Nucleus accumbens (tissue), 56 donors: Measurements from ENCODE around the gene TSPAN18.

ENCODE experiments used
- DNase-seq, 56 donors: peaks; one replicate each; lab custom pipeline; 2025; lab: John Stamatoyannopoulos, UW

Gene TSPAN18

GRCh38 chr11:44877571-44878497 is 151.1 kb downstream of the TSPAN18 start:
- DNase-seq, result no peak

DNA sequence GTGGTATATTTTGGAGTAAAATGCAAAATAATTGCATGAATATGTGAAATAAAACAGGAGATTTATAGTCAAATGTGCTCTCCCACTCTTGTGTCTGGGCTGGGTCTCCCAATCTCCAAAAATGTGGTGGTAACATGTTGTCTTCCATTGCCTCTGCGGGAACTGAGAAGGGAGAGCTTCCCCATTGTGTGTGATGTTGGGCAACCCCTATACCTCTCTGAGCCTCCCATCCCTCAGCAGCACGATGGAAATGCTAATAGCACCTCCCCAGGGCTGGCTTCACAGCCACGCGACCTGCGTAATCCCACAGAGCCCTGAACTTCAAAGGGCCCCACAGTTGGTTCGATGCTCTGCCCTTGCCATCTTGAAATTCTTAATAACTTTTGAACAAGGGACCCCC is 151.9 kb downstream of the TSPAN18 start:
- DNase-seq, result no peak

DNA sequence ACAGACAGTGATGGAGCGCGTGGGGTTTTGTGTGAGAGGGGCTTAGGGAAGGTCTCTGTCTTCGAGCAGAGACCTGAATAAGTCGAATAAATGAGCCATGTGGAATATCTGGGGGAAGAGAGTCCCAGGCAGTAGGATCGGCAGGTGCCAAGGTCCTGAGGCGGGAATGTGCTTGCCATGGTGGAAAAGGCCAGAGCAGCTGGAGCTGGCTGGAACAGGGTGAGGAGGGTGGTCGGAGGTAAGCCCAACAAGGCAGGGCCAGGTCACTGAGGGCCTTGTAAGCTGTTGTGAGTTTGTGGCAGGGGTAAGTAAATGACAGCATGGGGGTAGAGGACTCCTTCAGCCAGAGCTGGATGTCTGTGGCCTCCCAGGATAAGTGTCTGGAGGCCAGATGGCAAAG is 152.7 kb downstream of the TSPAN18 start:
- DNase-seq, result no peak

DNA sequence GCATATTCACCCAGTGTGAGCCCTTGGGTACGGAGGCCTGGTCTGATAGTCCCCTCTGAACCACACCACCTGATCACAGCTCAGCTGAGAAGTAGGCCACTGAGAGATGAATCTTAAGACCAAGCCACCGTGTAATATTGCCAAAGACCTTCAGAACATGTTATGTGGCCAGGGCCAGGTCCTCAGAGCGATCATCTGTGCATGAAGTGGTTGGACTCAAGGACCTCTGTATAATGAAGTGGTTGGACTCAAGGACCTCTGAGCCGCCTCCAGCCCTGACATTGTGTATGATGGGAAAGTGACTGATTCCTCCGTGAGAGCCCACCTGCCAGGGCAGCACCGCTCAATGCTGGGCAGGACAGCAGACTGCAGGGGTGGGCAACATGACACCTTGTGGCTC is 153.7 kb downstream of the TSPAN18 start:
- no peak for DNase-seq

- no peak for DNase-seq
These were observed 154.2 kb downstream of the TSPAN18 start for GRCh38 chr11:44880953-44881352.

DNA sequence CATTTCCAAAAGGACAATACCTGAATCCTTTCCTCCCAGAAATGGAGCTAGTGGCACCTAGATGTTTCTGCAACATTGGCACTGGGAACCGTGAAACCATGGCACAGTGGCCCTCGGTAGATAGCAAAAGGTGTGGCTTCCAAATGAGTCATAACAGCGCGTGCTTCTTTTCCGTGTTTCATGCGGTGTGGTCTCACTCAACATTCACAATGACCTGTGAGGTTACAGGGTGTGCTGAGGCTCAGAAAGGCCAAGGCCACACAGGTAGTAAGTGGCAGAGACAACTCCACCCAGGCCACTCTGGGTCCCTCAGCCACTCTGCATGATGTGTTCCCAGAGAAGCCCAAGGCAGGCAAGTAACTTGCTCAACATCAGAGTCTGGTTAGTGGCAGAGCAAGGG is 156.5 kb downstream of the TSPAN18 start:
- DNase-seq, result no peak

DNA sequence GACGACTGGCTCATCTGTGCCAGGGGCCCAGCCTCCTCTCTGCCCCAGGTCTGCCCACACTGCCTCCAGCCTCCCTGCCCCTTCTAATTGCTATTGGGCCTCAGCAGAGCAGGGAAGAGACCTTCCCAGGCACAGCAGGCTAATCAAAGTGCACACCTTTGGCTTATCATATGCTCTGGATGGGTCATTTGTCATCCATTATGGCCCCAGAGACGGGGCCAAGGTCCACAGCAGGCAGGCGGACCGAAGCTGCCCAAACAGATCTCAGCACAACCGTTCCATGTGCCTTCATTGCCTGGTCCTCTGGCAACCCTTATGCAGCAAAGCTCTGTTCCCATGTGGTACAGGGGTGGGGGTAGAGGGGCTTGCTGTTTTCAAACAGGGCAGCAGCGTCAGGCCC is 157.3 kb downstream of the TSPAN18 start:
- no peak for DNase-seq

DNA sequence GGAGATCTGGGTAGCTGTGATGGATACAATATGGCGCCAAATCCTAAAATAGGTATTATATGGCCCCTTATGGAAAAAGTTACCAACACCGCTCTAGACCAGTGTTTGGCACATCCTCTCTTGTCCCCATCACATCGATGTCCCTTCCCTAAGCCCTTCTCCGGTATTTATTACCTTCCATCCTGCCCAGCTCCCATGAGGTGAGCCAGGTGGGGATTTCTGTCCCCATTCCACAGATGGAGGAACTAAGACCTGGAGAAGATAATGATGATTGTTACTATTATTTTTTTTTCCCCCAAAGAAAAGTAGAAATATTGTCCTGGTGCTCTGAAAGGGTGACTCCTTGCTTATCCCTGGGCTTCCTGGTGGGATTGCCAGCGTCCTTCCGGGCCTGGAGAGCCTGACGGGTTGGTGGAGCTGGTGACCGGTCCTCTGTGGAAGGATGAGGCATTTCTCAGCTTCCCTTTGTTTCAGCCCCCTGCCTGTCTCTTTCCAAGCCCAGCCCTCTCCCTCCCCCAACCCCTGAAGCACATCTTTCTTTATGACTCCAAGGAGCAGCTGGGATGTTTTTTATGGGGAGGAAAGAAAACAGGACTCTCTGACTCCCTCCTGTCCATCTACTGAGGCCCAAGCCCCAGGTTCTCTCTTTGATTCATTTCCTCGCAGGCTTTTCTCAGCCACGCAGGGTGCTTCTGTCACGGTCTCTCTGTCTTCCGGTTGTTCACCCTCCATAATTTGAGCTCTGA is 158.5 kb downstream of the TSPAN18 start:
- DNase-seq, result no peak

DNA sequence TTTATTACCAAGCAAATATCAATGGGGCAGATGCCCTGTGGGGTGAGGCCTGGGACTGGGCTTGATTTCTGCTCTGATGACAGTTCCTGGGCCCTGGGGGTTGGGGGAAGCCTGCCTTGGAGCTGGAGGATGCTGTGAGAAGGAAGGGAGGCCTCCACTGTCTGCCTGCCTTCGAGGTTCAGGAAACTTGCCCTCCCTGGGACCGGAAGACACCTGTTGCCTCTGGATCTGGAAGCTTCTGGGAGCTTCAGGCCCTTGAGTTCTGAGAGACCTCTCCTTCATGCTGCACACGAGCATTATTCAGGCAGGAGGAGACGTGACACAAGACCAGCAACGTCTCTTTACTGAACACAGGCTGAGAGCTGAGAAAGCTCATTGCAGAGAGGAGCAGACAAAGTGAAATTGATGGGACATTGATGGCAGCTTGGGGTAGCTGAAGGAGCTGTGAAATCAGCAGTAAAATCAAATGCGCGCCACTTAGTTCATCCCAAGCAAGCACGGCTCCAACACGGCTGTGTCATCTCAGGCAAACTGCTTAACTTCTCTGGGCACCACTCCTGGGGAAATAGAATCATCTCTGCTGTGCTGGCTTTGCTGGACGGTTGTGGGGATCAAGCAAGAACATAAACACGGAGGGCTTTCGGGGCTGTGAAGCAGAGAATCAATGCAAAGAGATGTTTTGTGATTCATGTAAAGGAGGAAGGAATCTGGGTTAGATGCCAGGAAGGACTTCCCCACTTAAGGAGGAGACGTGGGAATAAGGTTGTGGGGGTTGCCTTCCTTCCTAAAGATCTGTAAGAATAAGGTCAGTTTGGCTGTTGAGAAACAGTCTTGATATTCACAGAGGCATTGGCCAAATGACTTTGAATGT is 159.4 kb downstream of the TSPAN18 start:
- no peak for DNase-seq

DNA sequence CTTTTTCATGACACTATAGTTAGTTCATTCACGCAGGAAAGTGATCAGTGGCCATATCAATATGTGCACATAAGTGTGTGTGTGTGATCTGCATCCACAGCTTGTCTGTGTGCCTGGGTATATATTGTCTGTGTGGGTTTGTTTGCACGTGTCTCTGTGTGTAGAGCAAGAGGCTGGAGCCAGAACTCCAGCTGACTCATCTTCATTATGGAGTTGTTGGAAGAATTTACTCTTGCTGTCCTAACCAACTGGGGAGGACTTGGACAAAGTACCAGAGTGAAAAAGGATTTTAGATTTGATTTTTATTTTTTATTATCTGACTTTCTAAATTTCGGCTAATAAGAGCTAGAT is 160.0 kb downstream of the TSPAN18 start:
- no peak for DNase-seq

- no peak for DNase-seq
These were observed 160.9 kb downstream of the TSPAN18 start for GRCh38 chr11:44887636-44888035.

- no peak for DNase-seq
These were observed 162.5 kb downstream of the TSPAN18 start for GRCh38 chr11:44889266-44889665.

DNA sequence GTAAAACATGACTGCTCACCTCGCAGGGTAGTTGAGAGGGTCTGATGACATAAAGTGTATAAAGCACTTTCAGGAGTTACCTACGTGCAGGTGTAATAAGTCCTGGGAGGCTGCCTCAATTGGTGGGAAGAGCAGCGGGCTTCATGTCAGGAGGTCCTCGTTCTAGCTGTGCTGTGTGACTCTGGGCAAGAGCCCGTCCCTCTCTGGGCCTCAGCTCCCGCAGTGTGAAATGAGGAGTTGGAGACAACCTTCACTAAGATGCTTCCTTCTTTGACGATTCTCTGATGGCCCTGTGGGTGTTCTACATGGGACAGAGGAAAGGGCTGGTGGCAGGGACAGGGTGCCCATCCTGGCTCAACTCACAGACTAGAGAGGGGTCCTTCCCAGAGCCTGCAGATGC is 166.1 kb downstream of the TSPAN18 start:
- DNase-seq, result no peak

GRCh38 chr11:44893308-44893822 is 166.6 kb downstream of the TSPAN18 start:
- DNase-seq, result peak in 31 of 56 donors; percentile 3 to 57 (median 16)

GRCh38 chr11:44893846-44894617 is 167.3 kb downstream of the TSPAN18 start:
- DNase-seq, result peak in 50 of 56 donors; percentile 6 to 83 (median 47)

GRCh38 chr11:44899959-44900358 is 173.2 kb downstream of the TSPAN18 start:
- peak in 1 of 56 donors; percentile 6 for DNase-seq

GRCh38 chr11:44901120-44901633 is 174.4 kb downstream of the TSPAN18 start:
- DNase-seq, result no peak

DNA sequence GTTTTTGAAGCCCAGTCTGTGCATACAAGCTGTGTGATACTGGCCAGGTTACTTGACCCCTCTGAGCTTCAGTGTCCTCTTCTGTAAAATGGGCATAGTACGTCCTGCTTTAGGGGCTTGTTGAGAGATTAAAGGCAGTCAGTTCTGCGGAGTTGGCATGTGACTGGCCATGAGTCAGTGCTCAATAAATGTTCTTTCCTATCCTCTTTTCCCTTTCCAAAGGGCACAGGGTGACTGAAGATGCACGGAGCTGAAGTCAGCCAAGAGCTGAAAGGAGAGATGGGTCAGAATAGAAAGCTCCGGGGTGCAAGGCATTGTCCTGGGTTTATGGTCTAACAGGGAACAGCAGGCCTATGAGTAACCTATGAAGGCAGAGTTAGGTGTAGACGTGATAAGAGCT is 175.0 kb downstream of the TSPAN18 start:
- no peak for DNase-seq

DNA sequence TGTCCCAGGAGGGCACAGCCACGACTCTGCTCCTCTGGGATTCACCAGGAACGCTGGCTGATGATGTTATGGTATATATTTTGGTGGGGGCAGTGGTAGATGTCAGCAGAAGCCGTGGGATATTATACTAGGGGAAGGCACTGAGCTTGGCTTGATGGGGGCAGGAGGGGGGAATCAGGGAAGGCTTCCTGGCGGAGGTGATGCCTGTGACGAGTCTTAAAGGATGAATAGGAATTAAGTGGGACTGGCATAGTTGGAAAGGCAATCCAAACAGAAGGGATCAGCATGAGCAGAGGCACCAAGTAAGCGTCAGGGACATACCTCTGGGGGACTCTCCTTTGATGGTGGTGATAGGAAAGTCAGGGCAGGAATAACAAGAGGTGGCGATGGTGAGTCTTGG is 176.3 kb downstream of the TSPAN18 start:
- DNase-seq, result no peak

GRCh38 chr11:44903518-44903917 is 176.8 kb downstream of the TSPAN18 start:
- DNase-seq, result no peak
